SJSA1 (cell line): ENCODE data around the gene SMIM13. TPM values are rescaled to one million over a fixed set of nuclear protein-coding genes. Genes with fewer than 3 reads are reported as not detected.

ENCODE experiments used
- DNase-seq, 2 experiments: peaks; one replicate each; pipeline ENCODE4 v3.0.0-alpha.2; 2015 to 2020; ENCODE audit warnings: low spot score in 2 of 2, low read depth in 1 of 2
- H3K27ac ChIP-seq: fragments of 250-450 bp; sonication (Bioruptor Pico); 2 replicates; pipeline ENCODE4 v1.5.1; 2020; ENCODE audit warnings: mild to moderate bottlenecking, moderate library complexity
- H3K27me3 ChIP-seq: fragments of 250-450 bp; sonication (Bioruptor Pico); replicated peaks from 2 replicates; pipeline ENCODE4 v1.5.1; 2020; ENCODE audit warnings: mild to moderate bottlenecking, moderate library complexity
- H3K36me3 ChIP-seq: fragments of 250-450 bp; sonication (Bioruptor Pico); 2 replicates; pipeline ENCODE4 v1.5.1; 2020; ENCODE audit warnings: mild to moderate bottlenecking
- H3K4me1 ChIP-seq: fragments of 250-450 bp; sonication (Bioruptor Pico); replicated peaks from 2 replicates; pipeline ENCODE4 v1.6.1; 2021; ENCODE audit warnings: mild to moderate bottlenecking
- H3K4me3 ChIP-seq: fragments of 250-450 bp; sonication (Bioruptor Pico); 2 replicates; pipeline ENCODE4 v1.5.1; 2020; ENCODE audit warnings: mild to moderate bottlenecking
- H3K9me3 ChIP-seq: fragments of 250-450 bp; sonication (Bioruptor Pico); replicated peaks from 2 replicates; pipeline ENCODE4 v1.5.1; 2020; ENCODE audit warnings: mild to moderate bottlenecking
- total RNA-seq: library from RNA; depleted of rRNA; stranded (reverse); fragments of >200 nt; shearing (Covaris generic); gene quantifications from 2 replicates; pipeline ENCODE4 v1.2.3, GENCODE V29; 2014

Gene SMIM13
- total RNA-seq, 1 experiment from 2014 or later, result 35.9 TPM

- no peak for DNase-seq
- H3K36me3 ChIP-seq, result peaks cover 11% of the 10 kb centered on the region
- H3K9me3 ChIP-seq, result no peaks in the 10 kb centered on the region
- no peaks in the 10 kb centered on the region for H3K27me3 ChIP-seq
- peak overlapping the region; percentile 91 for H3K4me3 ChIP-seq
- peaks cover 21% of the 10 kb centered on the region for H3K4me1 ChIP-seq
- H3K27ac ChIP-seq, result peak overlapping the region; percentile 97
These were observed 812 bp upstream of the SMIM13 start for GRCh38 chr6:11092668-11093375.

GRCh38 chr6:11093376-11093625 is 333 bp upstream of the SMIM13 start:
- peak overlapping the region; percentile 91 for H3K4me3 ChIP-seq
- DNase-seq, result no peak
- peaks cover 11% of the 10 kb centered on the region for H3K36me3 ChIP-seq
- H3K4me1 ChIP-seq, result peaks cover 21% of the 10 kb centered on the region
- H3K27ac ChIP-seq, result peak overlapping the region; percentile 97
- H3K9me3 ChIP-seq, result no peaks in the 10 kb centered on the region
- no peaks in the 10 kb centered on the region for H3K27me3 ChIP-seq

- peak; percentile 56 to 76 for DNase-seq
- Histone ChIP-seq H3K27me3 (no peaks in the 10 kb centered on the region), H3K36me3 (peaks cover 14% of the 10 kb centered on the region), H3K27ac (peak overlapping the region; percentile 97), H3K4me3 (peak overlapping the region; percentile 91), H3K4me1 (peaks cover 21% of the 10 kb centered on the region), H3K9me3 (no peaks in the 10 kb centered on the region)
These were observed 797 bp downstream of the SMIM13 start for GRCh38 chr6:11094411-11094851.

GRCh38 chr6:11094941-11095340 is 1.3 kb downstream of the SMIM13 start:
- H3K4me3 ChIP-seq, result peak overlapping the region; percentile 91
- no peak for DNase-seq
- no peaks in the 10 kb centered on the region for H3K27me3 ChIP-seq
- no peaks in the 10 kb centered on the region for H3K9me3 ChIP-seq
- peaks cover 21% of the 10 kb centered on the region for H3K4me1 ChIP-seq
- H3K27ac ChIP-seq, result peak overlapping the region; percentile 97
- H3K36me3 ChIP-seq, result peaks cover 19% of the 10 kb centered on the region

- peak in 1 of 2 experiments; percentile 30 for DNase-seq
- Histone ChIP-seq H3K27me3 (no peaks in the 10 kb centered on the region), H3K4me3 (peak overlapping the region; percentile 91; the same call in 1 of the 2 replicates), H3K4me1 (peaks cover 21% of the 10 kb centered on the region), H3K36me3 (peaks cover 29% of the 10 kb centered on the region), H3K27ac (peak overlapping the region; percentile 97), H3K9me3 (0 out of 2 replicates have a peak, but pooled peaks cover 5% of the 10 kb centered on the region)
These were observed 2.5 kb downstream of the SMIM13 start for GRCh38 chr6:11096109-11096508.

- no peak overlapping the region for H3K27ac ChIP-seq
- no peak overlapping the region for H3K4me3 ChIP-seq
- peaks cover 32% of the 10 kb centered on the region for H3K36me3 ChIP-seq
- 0 out of 2 replicates have a peak, but pooled peaks cover 5% of the 10 kb centered on the region for H3K9me3 ChIP-seq
- DNase-seq, result no peak
- H3K4me1 ChIP-seq, result peaks cover 21% of the 10 kb centered on the region
- H3K27me3 ChIP-seq, result no peaks in the 10 kb centered on the region
These were observed 3.8 kb downstream of the SMIM13 start for GRCh38 chr6:11097476-11097875.

GRCh38 chr6:11098004-11098403 is 4.4 kb downstream of the SMIM13 start:
- Histone ChIP-seq H3K27ac (no peak overlapping the region), H3K9me3 (0 out of 2 replicates have a peak, but pooled peaks cover 5% of the 10 kb centered on the region), H3K4me3 (no peak overlapping the region), H3K27me3 (no peaks in the 10 kb centered on the region), H3K36me3 (peaks cover 32% of the 10 kb centered on the region), H3K4me1 (peaks cover 16% of the 10 kb centered on the region)
- DNase-seq, result no peak

GRCh38 chr6:11101417-11101816 is 7.8 kb downstream of the SMIM13 start:
- H3K9me3 ChIP-seq, result 0 out of 2 replicates have a peak, but pooled peaks cover 5% of the 10 kb centered on the region
- no peak overlapping the region for H3K4me3 ChIP-seq
- H3K36me3 ChIP-seq, result peaks cover 33% of the 10 kb centered on the region
- DNase-seq, result no peak
- no peaks in the 10 kb centered on the region for H3K27me3 ChIP-seq
- H3K4me1 ChIP-seq, result no peaks in the 10 kb centered on the region
- no peak overlapping the region for H3K27ac ChIP-seq

- H3K4me1 ChIP-seq, result no peaks in the 10 kb centered on the region
- H3K36me3 ChIP-seq, result peaks cover 40% of the 10 kb centered on the region
- H3K9me3 ChIP-seq, result peaks cover 5% of the 10 kb centered on the region; the same call in 1 of the 2 replicates
- DNase-seq, result no peak
- no peak overlapping the region for H3K4me3 ChIP-seq
- H3K27ac ChIP-seq, result no peak overlapping the region
- H3K27me3 ChIP-seq, result no peaks in the 10 kb centered on the region
These were observed 9.4 kb downstream of the SMIM13 start for GRCh38 chr6:11103065-11103464.

- no peak for DNase-seq
- no peak overlapping the region for H3K27ac ChIP-seq
- H3K27me3 ChIP-seq, result no peaks in the 10 kb centered on the region
- H3K36me3 ChIP-seq, result peaks cover 16% of the 10 kb centered on the region
- H3K4me3 ChIP-seq, result no peak overlapping the region
- no peaks in the 10 kb centered on the region for H3K4me1 ChIP-seq
- H3K9me3 ChIP-seq, result no peaks in the 10 kb centered on the region; the same call in 1 of the 2 replicates
These were observed 15.1 kb downstream of the SMIM13 start for GRCh38 chr6:11108726-11109125.

- Histone ChIP-seq H3K36me3 (peaks cover 11% of the 10 kb centered on the region), H3K4me1 (no peaks in the 10 kb centered on the region), H3K9me3 (no peaks in the 10 kb centered on the region; the same call in 1 of the 2 replicates), H3K27me3 (no peaks in the 10 kb centered on the region), H3K27ac (no peak within 1 kb of the TSS), H3K4me3 (no peak within 1 kb of the TSS)
- no peak for DNase-seq
These were observed 17.5 kb downstream of the SMIM13 start, which contains the start of gene ERVFRD-1 for GRCh38 chr6:11110921-11111768. TSS of gene ERVFRD-1 (minus strand) at chr6:11111725. CDS start at chr6:11105310, 6,415 bp downstream.

- Histone ChIP-seq H3K4me3 (no peak overlapping the region), H3K4me1 (no peaks in the 10 kb centered on the region), H3K36me3 (peaks cover 6% of the 10 kb centered on the region; the same call in 1 of the 2 replicates), H3K27me3 (no peaks in the 10 kb centered on the region), H3K27ac (no peak overlapping the region), H3K9me3 (no peaks in the 10 kb centered on the region; the same call in 1 of the 2 replicates)
- no peak for DNase-seq
These were observed 18.3 kb downstream of the SMIM13 start for GRCh38 chr6:11111769-11112437.

- H3K4me3 ChIP-seq, result no peak overlapping the region
- H3K4me1 ChIP-seq, result no peaks in the 10 kb centered on the region
- H3K27me3 ChIP-seq, result no peaks in the 10 kb centered on the region
- H3K36me3 ChIP-seq, result peaks cover under 1% of the 10 kb centered on the region; the same call in 1 of the 2 replicates
- no peak overlapping the region for H3K27ac ChIP-seq
- DNase-seq, result no peak
- H3K9me3 ChIP-seq, result no peaks in the 10 kb centered on the region; the same call in 1 of the 2 replicates
These were observed 19.4 kb downstream of the SMIM13 start for GRCh38 chr6:11113038-11113437.
